HL-60 (cell line): ENCODE measurements around the gene SLC5A2.

ENCODE experiments used
- POLR2AphosphoS5 ChIP-seq: IDR thresholded peaks from 2 replicates; pipeline ENCODE4 v1.6.1; 2012; ENCODE audit warnings: low read depth
- TF ChIP-seq, protein P1 (sequence below): IDR thresholded peaks from one replicate; pipeline ENCODE4 v1.5.1; 2011; ENCODE audit warnings: low read length, control low read depth, inconsistent platforms; ENCODE audit not compliant: insufficient read depth
- TF ChIP-seq, protein P2 (sequence below): IDR thresholded peaks from 2 replicates; pipeline ENCODE4 v1.6.1; 2012; ENCODE audit warnings: low read depth; ENCODE audit not compliant: insufficient replicate concordance

DNA sequence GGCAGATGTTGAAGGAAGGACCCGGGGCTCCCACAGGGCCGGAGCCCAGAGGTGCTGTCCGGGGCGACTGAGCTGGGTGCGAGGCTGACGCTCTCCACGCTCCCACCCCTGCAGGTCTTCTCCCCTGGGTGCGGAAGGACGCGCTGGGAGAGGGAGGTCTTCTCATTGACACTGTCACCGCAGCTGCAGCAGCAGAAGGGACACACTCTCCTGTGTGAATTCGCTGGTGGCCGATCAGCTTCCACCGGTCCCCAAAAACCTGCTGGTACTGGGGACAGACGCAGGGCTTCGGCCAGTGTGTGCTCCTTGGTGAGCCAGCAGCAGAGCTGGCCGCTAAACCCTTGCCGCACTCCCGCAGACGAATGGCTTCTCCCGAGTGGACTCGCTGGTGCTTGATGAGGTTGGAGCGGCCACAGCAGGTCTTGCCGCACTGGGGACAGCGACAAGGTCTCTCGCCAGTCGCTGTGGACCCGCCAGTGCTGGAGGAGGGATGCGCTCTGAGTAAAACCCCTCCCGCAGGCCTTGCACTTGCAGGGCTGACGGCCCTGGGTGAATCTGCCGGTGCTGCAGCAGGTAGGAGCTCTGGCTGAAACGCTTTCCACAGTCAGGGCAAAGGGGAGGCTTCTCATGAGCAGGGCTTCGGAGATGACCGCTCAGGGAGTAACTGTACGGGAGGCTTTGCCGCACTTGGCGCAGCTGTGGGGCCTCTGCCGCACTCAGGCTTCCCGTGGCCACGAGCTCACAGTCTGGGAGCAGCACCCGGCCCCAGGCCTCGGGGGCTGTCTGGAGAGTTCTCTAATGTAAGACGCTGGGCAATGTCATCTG, 46.5 kb upstream of the SLC5A2 start:
- TF ChIP-seq, protein P1, sequence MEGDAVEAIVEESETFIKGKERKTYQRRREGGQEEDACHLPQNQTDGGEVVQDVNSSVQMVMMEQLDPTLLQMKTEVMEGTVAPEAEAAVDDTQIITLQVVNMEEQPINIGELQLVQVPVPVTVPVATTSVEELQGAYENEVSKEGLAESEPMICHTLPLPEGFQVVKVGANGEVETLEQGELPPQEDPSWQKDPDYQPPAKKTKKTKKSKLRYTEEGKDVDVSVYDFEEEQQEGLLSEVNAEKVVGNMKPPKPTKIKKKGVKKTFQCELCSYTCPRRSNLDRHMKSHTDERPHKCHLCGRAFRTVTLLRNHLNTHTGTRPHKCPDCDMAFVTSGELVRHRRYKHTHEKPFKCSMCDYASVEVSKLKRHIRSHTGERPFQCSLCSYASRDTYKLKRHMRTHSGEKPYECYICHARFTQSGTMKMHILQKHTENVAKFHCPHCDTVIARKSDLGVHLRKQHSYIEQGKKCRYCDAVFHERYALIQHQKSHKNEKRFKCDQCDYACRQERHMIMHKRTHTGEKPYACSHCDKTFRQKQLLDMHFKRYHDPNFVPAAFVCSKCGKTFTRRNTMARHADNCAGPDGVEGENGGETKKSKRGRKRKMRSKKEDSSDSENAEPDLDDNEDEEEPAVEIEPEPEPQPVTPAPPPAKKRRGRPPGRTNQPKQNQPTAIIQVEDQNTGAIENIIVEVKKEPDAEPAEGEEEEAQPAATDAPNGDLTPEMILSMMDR = no peak
- TF ChIP-seq, protein P2, sequence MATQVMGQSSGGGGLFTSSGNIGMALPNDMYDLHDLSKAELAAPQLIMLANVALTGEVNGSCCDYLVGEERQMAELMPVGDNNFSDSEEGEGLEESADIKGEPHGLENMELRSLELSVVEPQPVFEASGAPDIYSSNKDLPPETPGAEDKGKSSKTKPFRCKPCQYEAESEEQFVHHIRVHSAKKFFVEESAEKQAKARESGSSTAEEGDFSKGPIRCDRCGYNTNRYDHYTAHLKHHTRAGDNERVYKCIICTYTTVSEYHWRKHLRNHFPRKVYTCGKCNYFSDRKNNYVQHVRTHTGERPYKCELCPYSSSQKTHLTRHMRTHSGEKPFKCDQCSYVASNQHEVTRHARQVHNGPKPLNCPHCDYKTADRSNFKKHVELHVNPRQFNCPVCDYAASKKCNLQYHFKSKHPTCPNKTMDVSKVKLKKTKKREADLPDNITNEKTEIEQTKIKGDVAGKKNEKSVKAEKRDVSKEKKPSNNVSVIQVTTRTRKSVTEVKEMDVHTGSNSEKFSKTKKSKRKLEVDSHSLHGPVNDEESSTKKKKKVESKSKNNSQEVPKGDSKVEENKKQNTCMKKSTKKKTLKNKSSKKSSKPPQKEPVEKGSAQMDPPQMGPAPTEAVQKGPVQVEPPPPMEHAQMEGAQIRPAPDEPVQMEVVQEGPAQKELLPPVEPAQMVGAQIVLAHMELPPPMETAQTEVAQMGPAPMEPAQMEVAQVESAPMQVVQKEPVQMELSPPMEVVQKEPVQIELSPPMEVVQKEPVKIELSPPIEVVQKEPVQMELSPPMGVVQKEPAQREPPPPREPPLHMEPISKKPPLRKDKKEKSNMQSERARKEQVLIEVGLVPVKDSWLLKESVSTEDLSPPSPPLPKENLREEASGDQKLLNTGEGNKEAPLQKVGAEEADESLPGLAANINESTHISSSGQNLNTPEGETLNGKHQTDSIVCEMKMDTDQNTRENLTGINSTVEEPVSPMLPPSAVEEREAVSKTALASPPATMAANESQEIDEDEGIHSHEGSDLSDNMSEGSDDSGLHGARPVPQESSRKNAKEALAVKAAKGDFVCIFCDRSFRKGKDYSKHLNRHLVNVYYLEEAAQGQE = no peak
- TF ChIP-seq POLR2AphosphoS5 = no peak
